ENCODE results near the gene ATP2B1. TPM values are rescaled to one million over a fixed set of nuclear protein-coding genes. Genes with fewer than 3 reads are reported as not detected.

The ATP2B1 gene
- total RNA-seq, 1 experiment from 2014 or later: 20.6 TPM

- no peaks in the 10 kb centered on the region for H3K36me3 Mint-ChIP-seq (ENCODE audit: insufficient read depth in 1 of 3, low read depth in 3 of 3)
- H3K27ac Mint-ChIP-seq: no peak overlapping the region
- Histone ChIP-seq H2BK120ac (ENCODE audit: low read depth, low read length, poor library complexity, severe bottlenecking) (no peak overlapping the region), H4K5ac (ENCODE audit: insufficient read length, low read depth, low read length) (no peak overlapping the region), H3K18ac (ENCODE audit: insufficient read length, low read depth, low read length) (no peak overlapping the region), H3K23me2 (ENCODE audit: insufficient read length, low read depth, low read length, poor library complexity, severe bottlenecking) (no peaks in the 10 kb centered on the region), H3K9ac (ENCODE audit: extremely low read depth, insufficient read length, low read length) (no peak overlapping the region), H3K4ac (ENCODE audit: low read depth, low read length) (no peak overlapping the region), H2BK12ac (ENCODE audit: insufficient read length, low read depth, low read length) (no peak overlapping the region), H4K91ac (ENCODE audit: insufficient read length, low read depth, low read length) (no peak overlapping the region), H3K56ac (ENCODE audit: insufficient read length, low read depth, low read length) (no peak overlapping the region), H3K4me1 (ENCODE audit: insufficient read depth, low read length) (no peaks in the 10 kb centered on the region; the same call in 1 of the 2 replicates), H3K27me3 (ENCODE audit: insufficient read depth, low read length) (no peaks in the 10 kb centered on the region), H2BK5ac (ENCODE audit: insufficient read length, low read length) (no peak overlapping the region), H2AK5ac (ENCODE audit: insufficient read length, low read length) (no peak overlapping the region), H3K9me3 (ENCODE audit: control insufficient read depth, low read depth, low read length) (no peaks in the 10 kb centered on the region), H2AFZ (ENCODE audit: low read length) (no peak overlapping the region), H3K79me1 (ENCODE audit: insufficient read depth, low read depth, low read length, poor library complexity, severe bottlenecking) (peaks cover 2% of the 10 kb centered on the region), H3T11ph (ENCODE audit: low read length) (no peak overlapping the region), H3K4me2 (ENCODE audit: insufficient read depth, insufficient read length, low read length) (no peak overlapping the region), H2BK20ac (ENCODE audit: low read depth, low read length, poor library complexity, severe bottlenecking) (no peak overlapping the region), H3K27ac (ENCODE audit: insufficient read length, low read depth, low read length) (no peak overlapping the region), H3K14ac (ENCODE audit: insufficient read depth, low read length) (no peak overlapping the region), H3K79me2 (ENCODE audit: insufficient read depth, low read length) (no peaks in the 10 kb centered on the region; the same call in 1 of the 2 replicates), H3K23ac (ENCODE audit: insufficient read length, low read depth, low read length) (no peak overlapping the region), H4K8ac (replicated peaks; ENCODE audit: insufficient read length, low read depth, low read length) (no peak overlapping the region), H2BK15ac (ENCODE audit: low read depth, low read length) (no peak overlapping the region), H4K20me1 (ENCODE audit: control insufficient read depth, insufficient read depth, insufficient read length) (no peaks in the 10 kb centered on the region)
- H3K4me3 Mint-ChIP-seq: no peak overlapping the region
- no peaks in the 10 kb centered on the region for H3K27me3 Mint-ChIP-seq (ENCODE audit: low read depth)
- no peaks in the 10 kb centered on the region for H3K9me3 Mint-ChIP-seq
- no peak for DNase-seq
- no CpG with 5 or more reads among the region's 1 CpG for WGBS (ENCODE audit: extremely low coverage, insufficient read length, low lambda C conversion rate)
- peaks cover 0 to 2% of the 10 kb centered on the region in 2 experiments; a peak in 1 of 4 replicates for H3K4me1 Mint-ChIP-seq
- no peak for TF ChIP-seq CTCF (conservative IDR thresholded peaks at IDR 0.05)
Measured at GRCh38 chr12:89664441-89664840, 44.2 kb downstream of the ATP2B1 start.
